GM19239 (cell line): ENCODE measurements around the gene ADAMTS2.

Experiments used
- DNase-seq: peaks from one replicate; pipeline ENCODE4 v3.0.0; 2011; ENCODE audit warnings: low spot score; ENCODE audit not compliant: insufficient read length
- FAIRE-seq: peaks from 2 replicates; lab custom pipeline; 2011; peaks lifted over from hg19 to GRCh38; lab: Jason Lieb, UNC

Gene ADAMTS2

DNA sequence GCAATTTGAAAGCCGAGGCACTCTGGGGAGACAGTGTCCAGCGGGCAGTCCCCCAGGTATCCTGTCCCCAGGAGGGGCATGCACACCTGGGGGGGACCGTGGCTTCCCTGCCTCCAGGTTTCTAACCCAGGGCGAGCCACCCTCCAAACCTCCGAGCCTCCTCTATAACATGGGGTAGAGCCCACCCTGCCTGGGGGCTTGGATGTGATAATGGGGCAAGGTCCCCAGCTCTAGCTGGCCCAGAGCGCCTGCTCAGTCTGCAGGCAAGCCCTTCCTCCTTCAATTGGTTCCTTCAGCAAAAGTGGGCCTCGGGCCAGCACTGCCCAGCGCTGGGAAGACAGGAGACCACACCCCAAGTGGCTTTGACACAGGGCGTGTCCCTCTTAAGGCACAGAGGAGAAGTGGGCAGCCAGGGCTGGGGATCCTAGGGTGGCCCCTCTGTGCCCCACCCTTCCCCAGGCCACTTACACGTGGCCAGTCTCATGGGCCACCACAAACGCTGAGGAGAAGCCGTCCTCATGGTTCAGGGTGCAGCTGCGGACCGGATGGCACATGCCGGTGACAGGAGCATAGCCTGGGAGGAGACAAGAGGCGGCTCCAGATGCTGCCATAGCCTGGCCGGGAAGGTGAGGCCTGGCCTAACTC is 190.8 kb downstream of the ADAMTS2 start:
- FAIRE-seq = no peak
- no peak for DNase-seq

DNA sequence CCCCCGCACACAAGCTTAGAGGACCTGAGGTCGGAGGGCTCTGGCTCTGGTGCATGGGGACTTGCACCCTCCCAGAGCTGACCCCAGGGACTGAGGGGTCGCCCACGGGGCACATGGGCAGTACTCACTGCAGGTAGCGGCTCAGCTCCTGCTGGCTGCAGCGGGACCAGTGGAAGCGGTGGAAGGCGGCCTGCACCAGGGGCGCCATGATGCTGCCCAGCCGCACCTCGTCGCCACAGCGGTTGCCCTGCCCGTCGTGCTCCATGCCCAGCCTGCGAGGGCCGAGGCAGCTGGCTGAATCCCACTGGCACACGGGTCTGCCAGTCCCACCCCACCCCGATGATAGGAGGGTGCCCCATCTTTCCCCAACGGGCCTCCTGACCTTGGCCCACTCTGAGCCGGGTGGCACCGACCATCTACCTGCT is 191.3 kb downstream of the ADAMTS2 start:
- no peak for DNase-seq
- FAIRE-seq = no peak

GRCh38 chr5:179153341-179153901 is 191.8 kb downstream of the ADAMTS2 start:
- DNase-seq = no peak
- no peak for FAIRE-seq

DNA sequence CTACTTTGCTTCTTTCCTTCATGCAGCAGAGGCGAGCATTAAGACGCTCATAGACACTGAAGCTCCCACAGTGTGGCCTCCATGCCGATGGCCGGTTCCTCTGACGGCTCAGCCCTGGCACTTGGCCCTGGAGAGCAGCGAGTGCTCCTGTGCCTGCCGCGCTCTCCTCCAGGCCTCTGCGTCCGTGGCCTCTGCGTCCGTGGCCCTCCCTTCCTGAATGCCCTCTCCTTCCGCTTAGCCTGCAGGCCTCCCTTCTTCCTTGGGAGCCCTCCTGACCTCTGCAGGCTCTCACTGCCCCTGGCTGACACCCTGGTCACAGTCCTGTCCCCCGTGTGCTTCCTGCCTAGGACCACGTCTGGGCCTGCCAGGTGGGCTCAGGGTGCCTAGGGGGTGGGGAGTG is 192.3 kb downstream of the ADAMTS2 start:
- FAIRE-seq (no peak), DNase-seq (no peak)

- DNase-seq (no peak), FAIRE-seq (no peak)
Measured at GRCh38 chr5:179152144-179152895, 192.9 kb downstream of the ADAMTS2 start.

DNA sequence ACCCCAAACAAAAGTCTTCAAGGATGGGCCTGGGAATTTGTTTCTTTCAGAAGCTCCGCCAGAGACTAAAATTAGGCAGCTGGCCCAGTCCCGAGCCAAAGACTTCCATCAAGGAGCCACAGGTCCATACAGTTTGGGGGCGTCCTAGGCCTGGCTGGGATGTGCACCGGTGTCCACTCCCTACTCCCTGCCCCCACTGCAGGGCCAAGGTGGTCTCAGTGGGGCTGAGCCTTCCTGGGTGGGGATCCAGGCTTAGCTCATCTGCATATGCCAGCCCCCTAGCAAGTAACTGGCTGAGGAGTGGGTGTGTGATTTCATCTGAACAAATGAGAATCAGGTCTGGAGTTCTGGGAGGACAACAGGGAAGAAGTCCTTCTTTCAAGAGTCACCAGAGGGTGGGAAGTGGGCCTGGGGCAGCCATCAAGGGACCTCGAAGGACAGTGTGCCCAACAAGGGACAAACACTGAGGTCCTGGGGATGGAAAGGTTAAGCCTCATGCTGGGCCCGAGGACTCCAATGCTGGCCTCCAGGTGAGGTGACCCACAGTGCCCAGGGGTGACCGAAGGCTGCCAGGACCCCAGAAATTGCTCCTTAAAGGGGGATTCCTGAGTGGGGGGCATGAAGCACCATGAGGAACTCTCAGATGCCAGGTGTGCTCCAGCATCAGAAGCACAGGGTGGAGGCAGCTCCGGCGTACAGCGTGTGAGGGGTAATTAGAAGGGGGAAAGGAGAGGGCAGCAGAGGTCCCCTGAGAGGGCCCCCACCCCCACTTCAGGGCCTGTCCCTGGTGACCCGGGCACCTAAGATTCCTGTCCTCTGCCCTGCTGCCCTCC is 193.8 kb downstream of the ADAMTS2 start:
- FAIRE-seq (no peak), DNase-seq (no peak)

DNA sequence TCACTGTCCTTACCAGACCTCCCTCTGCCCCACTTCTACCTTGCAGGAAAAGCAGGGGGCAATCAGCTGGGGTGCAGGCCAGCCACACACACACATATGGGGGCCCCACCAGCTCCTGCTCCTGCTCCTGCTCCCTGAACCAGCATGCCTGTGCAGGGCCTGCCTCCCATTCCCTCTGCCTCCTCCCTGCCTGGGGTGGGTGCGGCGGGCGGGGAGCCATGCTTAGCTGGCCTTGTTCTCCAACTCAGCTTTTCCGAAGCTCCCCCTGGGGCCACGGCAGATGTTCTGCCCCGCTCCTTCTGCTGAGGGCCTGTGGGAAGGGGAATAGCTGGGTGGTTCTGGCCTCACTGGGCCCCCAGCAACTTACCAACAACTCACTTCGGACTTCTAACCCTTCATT is 195.2 kb downstream of the ADAMTS2 start:
- FAIRE-seq = no peak
- DNase-seq = no peak

DNA sequence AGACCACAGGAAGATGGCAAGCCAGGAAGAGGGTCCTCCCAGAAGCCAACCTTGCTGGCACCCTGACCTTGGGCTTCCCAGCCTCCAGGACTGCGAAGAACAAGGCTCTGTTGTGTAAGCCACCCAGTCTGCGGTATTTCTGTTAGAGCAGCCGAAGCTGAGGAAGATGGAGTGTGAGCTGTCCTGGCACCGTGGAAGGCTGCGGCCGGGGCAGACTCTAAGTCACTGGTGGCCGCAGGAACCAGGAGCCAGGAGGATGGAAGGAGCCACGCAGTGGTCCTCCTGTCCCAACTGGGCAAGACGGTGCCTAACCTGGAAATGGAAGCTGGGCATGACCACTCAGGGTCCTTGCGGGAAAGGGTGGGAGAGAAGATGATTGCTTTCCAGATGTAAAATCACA is 196.0 kb downstream of the ADAMTS2 start:
- DNase-seq (no peak), FAIRE-seq (no peak)

DNA sequence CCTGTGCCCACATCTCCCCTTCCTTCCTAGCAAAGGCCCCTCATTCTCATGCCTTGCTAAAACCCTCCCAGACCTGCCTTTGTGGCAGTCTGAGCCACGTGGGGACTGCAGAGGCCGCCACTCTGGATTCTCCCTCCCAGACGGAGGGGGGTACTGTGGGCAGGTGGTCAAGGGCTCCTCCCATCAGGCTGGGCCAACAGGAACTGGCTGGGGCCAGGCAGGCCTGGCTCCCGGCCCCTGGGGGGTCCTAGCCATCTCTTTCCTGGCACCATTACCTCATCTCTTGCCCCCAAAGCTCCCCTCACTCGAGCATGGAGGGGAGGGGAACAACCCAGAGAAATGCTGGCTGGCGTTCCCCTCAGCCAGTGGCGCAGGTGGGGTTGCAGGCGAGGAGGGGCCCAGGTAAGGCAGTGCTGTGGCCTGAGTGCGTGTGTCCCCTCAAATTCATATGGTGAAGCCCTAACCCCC is 196.5 kb downstream of the ADAMTS2 start:
- FAIRE-seq (no peak), DNase-seq (no peak)

DNA sequence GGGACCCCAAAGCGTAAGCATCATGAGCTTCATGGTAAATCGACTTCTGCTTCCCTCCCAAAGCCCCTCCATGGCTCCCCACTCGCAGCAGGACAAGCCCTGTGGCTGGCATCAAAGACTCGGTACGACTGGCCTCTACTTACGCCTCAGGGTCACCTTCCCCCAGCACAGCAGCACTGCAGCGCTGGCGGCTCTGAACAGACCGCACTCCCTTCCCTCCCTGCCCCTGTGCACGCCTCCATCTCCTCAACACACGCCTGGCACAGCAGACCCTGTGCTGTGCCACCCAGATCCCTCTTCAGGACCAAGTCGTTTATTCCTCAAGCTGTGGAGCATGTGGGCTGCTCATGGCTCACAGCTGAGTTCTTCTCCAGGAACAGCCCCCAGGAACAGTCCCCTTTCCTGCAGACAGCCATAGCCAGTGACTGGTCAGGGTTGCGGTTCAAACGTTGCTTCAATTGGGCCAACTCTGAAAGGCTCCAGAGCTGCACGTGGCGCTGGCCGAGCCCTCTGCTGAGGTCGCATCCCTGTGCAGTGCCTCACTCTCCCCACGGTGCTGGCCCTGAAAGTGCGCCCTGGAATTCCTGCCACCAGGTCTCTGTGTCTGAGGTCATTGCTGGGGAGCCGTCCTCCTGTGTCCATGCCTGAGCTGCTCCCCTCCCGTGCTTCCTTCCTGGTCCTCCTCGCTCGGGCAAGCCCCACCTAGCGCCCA is 197.1 kb downstream of the ADAMTS2 start:
- DNase-seq (no peak), FAIRE-seq (no peak)

- FAIRE-seq (no peak), DNase-seq (no peak)
Measured at GRCh38 chr5:179146277-179146676, 199.0 kb downstream of the ADAMTS2 start.

DNA sequence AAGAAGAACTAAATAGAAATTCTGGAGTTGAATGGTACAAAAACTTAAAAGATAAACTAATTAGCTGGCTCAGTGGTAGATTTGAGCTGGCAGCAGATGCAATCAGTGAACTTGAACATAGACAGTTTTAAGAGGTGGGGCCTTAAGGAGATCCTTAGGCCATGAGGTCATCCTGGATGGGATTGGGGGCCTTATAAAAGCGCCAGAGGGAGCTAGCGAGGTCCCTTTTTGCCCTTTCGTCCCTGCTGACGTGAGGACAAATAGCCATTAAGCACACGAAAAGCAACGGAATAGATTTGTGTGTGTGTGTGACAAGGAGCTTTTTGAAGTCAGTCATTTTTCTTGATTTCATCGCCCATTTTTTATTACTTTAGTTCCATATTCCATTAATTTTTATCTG is 201.8 kb downstream of the ADAMTS2 start:
- DNase-seq = no peak
- no peak for FAIRE-seq

DNA sequence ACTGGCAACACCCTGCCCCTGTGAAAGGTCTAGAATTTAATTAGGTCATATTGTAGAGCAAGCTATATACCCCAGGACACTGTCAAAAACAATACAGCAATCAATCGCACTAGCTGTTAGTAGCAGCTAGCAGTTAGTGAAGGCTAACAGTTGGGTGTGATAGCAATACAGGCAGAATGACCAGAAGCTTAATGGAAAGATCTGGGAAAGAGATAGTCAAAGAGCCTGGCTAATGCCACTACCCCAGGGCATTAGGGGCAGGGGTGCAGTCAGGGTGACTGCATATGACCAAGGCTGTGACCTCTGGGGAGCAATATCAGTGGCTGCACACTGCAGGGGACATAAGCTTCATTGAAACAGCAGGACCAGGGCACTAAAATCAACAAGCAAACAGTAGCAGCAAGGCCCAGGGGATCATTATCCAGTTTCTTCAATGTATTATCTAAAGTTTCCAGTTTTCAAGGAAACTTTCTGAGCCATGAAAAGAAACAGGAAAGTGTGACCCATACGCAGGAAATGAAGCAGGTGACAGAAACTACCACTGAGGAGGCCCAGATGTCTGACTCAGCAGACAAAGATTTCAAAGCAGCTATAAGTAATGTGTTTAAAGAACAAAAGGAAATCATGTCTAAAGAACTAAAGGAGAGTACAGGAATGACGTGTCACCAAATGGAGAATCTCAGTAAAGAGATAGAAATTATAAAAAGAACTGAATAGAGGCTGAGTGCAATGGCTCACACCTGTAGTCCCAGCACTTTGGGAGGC is 202.6 kb downstream of the ADAMTS2 start:
- DNase-seq = no peak
- FAIRE-seq = no peak

GRCh38 chr5:179141867-179142266 is 203.4 kb downstream of the ADAMTS2 start:
- FAIRE-seq (no peak), DNase-seq (no peak)

- no peak for DNase-seq
- no peak for FAIRE-seq
Measured at GRCh38 chr5:179140293-179140692, 205.0 kb downstream of the ADAMTS2 start.

GRCh38 chr5:179139936-179140235 is 205.4 kb downstream of the ADAMTS2 start:
- no peak for FAIRE-seq

GRCh38 chr5:179139111-179139935 is 205.9 kb downstream of the ADAMTS2 start:
- FAIRE-seq = no peak
- DNase-seq = no peak

More at GRCh38 chr5:179139936-179140235, 205.4 kb downstream of the ADAMTS2 start:
- DNase-seq = no peak

- FAIRE-seq = no peak
Measured at GRCh38 chr5:179138568-179138925, 206.7 kb downstream of the ADAMTS2 start.

More at GRCh38 chr5:179138568-179138925, 206.7 kb downstream of the ADAMTS2 start:
- no peak for DNase-seq
